PC-9 (cell line): Measurements from ENCODE around the gene PUS1.

ENCODE experiments used
- EZH2 ChIP-seq: fragments of 200-600 bp; sonication (generic); IDR thresholded peaks from 2 replicates; pipeline ENCODE4 v1.8.0; 2017; ENCODE audit warnings: antibody characterized with exemption, low read depth
- TF ChIP-seq, protein P1 (sequence below): fragments of 200-600 bp; sonication (generic); conservative IDR thresholded peaks from 2 replicates; pipeline ENCODE4 v1.6.1; 2017; ENCODE audit warnings: mixed run types, antibody characterized with exemption, mild to moderate bottlenecking, moderate library complexity

DNA sequence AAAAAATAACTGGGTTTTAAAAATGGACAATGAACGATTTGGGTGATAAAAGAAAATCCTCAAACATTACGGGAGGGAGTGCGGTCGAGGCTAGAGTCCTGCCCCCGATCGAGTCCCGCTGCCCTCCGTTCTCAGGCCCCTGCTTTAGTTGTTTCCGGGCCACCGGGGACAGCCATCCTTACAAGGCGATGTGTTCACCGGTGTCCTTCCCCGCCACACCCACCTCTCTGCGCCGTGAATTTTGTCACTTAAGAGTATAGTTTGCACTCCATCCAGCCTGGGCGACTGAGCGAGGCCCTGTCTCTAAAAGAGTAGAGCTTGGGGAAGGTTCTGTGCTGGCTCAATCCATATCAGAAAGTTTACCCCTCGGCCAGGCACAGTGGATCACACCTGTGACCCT is 31.8 kb upstream of the PUS1 start:
- TF ChIP-seq, protein P1, sequence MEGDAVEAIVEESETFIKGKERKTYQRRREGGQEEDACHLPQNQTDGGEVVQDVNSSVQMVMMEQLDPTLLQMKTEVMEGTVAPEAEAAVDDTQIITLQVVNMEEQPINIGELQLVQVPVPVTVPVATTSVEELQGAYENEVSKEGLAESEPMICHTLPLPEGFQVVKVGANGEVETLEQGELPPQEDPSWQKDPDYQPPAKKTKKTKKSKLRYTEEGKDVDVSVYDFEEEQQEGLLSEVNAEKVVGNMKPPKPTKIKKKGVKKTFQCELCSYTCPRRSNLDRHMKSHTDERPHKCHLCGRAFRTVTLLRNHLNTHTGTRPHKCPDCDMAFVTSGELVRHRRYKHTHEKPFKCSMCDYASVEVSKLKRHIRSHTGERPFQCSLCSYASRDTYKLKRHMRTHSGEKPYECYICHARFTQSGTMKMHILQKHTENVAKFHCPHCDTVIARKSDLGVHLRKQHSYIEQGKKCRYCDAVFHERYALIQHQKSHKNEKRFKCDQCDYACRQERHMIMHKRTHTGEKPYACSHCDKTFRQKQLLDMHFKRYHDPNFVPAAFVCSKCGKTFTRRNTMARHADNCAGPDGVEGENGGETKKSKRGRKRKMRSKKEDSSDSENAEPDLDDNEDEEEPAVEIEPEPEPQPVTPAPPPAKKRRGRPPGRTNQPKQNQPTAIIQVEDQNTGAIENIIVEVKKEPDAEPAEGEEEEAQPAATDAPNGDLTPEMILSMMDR, result no peak
- TF ChIP-seq EZH2, result no peak
